K562 treated with DMSO at 1 percent for 48 hours (cell line): ENCODE data around the gene SLC7A14. TPM values are rescaled to one million over a fixed set of nuclear protein-coding genes. Genes with fewer than 3 reads are reported as not detected.

Experiments
- total RNA-seq: library from RNA; unstranded; fragments of 300-600 nt; gene quantifications from 2 replicates; pipeline ENCODE4 v1.2.3, GENCODE V29; 2022; ENCODE audit warnings: low replicate concordance; ENCODE audit errors: extremely low read depth

Gene SLC7A14
- not detected in 2 replicates for total RNA-seq

GRCh38 chr3:170585937-170586310 is at the start of gene SLC7A14:
TSS of gene SLC7A14 (minus strand) at chr3:170586075. CDS start at chr3:170526936, 59,139 bp downstream.

DNA sequence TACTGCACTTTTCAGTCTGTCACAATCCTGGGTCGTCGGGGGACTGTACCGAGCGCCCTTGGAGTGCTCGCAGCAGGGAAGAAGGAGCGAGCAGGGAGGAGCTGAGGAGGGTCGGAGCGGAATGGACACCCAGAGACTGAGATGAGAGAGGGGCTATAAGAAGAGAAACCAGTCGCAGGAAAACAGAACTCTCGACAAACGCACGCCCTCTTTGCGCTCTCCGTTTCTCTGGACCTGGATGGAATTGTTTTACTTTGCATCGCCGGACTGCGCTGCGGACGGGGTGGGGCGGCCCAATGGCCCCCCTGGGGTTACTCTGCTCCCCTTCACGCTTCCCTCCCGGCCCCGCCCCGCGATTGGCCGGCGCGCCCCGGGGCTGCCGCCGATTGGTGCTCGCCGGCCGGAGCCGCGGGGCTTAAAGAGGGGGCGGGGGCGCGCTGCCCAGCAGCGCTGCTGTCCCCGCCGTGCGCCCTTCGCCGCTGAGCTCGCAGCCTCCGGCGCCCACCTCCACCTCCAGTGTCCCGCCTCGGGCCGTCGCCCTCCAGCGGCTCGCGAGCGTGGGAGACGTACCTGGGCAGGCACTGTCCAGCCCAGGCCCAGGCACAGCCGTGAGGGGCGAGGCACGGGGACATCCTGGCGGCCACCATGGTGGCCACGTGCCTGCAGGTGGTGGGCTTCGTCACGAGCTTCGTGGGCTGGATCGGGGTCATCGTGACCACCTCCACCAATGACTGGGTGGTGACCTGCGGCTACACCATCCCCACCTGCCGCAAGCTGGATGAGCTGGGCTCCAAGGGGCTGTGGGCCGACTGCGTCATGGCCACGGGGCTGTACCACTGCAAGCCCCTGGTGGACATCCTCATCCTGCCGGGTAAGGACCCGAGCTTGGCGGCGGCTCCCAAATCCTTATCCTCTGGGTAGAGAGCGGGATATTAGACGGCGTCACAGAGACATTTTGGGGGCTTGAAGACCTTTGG is 167.2 kb downstream of the SLC7A14 start, which contains the start of gene CLDN11:
TSS of gene CLDN11 (plus strand) at position 447 of the 977 bp plus-strand sequence. CDS start at position 646, 199 bp downstream.

Other genes starting within 250 kb of the SLC7A14 start
- not detected in 2 replicates for gene SKIL, start 228.4 kb downstream of the SLC7A14 start, total RNA-seq
- gene CLDN11, start 167.2 kb downstream of the SLC7A14 start, total RNA-seq, result not detected in 2 replicates